Renal cortex interstitium (tissue), 11 donors: ENCODE data around the gene UNC45B. TPM values are rescaled to one million over a fixed set of nuclear protein-coding genes. Genes with fewer than 3 reads are reported as not detected.
"Not testable (repeated sequence)": the region's sequence is repeated elsewhere in the genome, so short reads cannot be mapped to it uniquely, and the experiment has no call there.

Source experiments
- DNase-seq, 11 donors: peaks; one replicate each; pipeline ENCODE4 v3.0.0-alpha.2; 2013; ENCODE audit warnings: low read depth in 9 of 11, low spot score in 4 of 11; ENCODE audit errors: extremely low read depth in 1 of 11
- polyA plus RNA-seq, 3 donors: library from polyadenylated mRNA; unstranded; fragments of 120-200 nt; gene quantifications; one replicate each; pipeline ENCODE4 v1.2.1, GENCODE V29; 2013; ENCODE audit not compliant: insufficient read length in 3 of 3

UNC45B gene
- polyA plus RNA-seq, 3 donors: 0.09 to 0.27 (median 0.20) TPM

GRCh38 chr17:35192708-35193107 is 45.1 kb downstream of the UNC45B start:
- no peak for DNase-seq

- not testable (repeated sequence) for DNase-seq
Observed at GRCh38 chr17:35194001-35194400, 46.4 kb downstream of the UNC45B start, which contains the start of gene SLC35G3. Gene SLC35G3, minus strand, starts transcription at chr17:35194393. Its CDS starts 86 bp downstream, at chr17:35194307.

- DNase-seq: not testable (repeated sequence)
Observed at GRCh38 chr17:35195062-35195461, 47.4 kb downstream of the UNC45B start.

GRCh38 chr17:35202582-35202981 is 55.0 kb downstream of the UNC45B start:
- DNase-seq: not testable (repeated sequence)

GRCh38 chr17:35210741-35211140 is 63.1 kb downstream of the UNC45B start:
- no peak for DNase-seq

GRCh38 chr17:35212668-35213067 is 65.1 kb downstream of the UNC45B start:
- DNase-seq: no peak

- DNase-seq: no peak
Observed at GRCh38 chr17:35213412-35213940, 65.9 kb downstream of the UNC45B start.

- DNase-seq: no peak
Observed at GRCh38 chr17:35214192-35214591, 66.6 kb downstream of the UNC45B start.

GRCh38 chr17:35214631-35215273 is 67.1 kb downstream of the UNC45B start:
- no peak for DNase-seq

- no peak for DNase-seq
Observed at GRCh38 chr17:35217107-35217506, 69.5 kb downstream of the UNC45B start.

- no peak for DNase-seq
Observed at GRCh38 chr17:35218915-35219314, 71.3 kb downstream of the UNC45B start.

GRCh38 chr17:35222452-35222851 is 74.8 kb downstream of the UNC45B start:
- DNase-seq: no peak

GRCh38 chr17:35224436-35224835 is 76.8 kb downstream of the UNC45B start:
- DNase-seq: no peak

GRCh38 chr17:35227546-35227945 is 79.9 kb downstream of the UNC45B start:
- no peak for DNase-seq

GRCh38 chr17:35229638-35230037 is 82.0 kb downstream of the UNC45B start:
- no peak for DNase-seq

GRCh38 chr17:35234315-35234714 is 86.7 kb downstream of the UNC45B start:
- DNase-seq: not testable (repeated sequence)

GRCh38 chr17:35235289-35235688 is 87.7 kb downstream of the UNC45B start:
- DNase-seq: no peak

GRCh38 chr17:35235917-35236316 is 88.3 kb downstream of the UNC45B start:
- DNase-seq: no peak

GRCh38 chr17:35236821-35237220 is 89.2 kb downstream of the UNC45B start:
- DNase-seq: no peak

GRCh38 chr17:35238821-35239220 is 91.2 kb downstream of the UNC45B start:
- no peak for DNase-seq
